EH (cell line): ENCODE measurements around the gene CCDC87.
"Not testable (repeated sequence)": the region's sequence is repeated elsewhere in the genome, so short reads cannot be mapped to it uniquely, and the experiment has no call there.

Experiments used
- DNase-seq: peaks from one replicate; pipeline ENCODE4 v3.0.0-alpha.2; 2015; ENCODE audit warnings: low read depth

Gene CCDC87

DNA sequence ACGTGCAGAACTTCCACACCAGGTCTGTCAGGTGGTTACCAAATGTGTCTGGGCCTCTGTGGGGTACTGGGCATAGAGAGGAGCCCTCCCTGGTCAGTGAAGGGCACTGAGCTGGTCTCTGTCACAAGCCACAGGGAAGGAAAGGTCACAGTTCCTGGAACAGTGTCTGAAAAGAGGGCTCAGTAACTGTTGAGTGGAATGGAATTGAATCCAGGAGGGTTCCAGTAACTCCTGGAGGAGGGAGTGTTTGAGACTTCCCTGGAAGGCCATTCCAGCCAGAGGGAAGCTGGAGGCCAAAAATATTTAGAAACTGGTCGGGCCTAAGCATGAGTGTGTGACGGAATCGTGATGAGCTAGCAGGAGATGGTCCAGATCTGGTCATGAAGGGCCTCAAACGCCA, 38.3 kb downstream of the CCDC87 start:
- DNase-seq = no peak

DNA sequence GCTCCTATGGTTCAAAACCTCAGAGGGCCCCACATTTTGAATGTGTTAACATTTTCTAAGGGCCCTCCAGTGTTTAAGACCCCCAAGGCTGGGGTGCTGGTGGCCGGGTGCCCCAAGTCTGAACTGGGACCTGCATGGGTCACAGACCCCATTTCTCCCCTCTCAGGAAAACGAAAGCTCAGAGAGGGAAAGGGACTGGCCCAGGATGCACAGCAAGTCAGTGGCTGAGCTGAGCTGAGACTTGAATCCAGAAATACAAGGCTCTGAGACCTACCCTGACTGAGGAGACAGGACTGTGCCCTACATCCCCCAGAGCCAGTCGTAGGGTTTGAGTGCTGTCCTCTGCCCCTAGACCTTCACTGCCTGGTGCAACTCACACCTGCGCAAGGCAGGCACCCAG, 42.0 kb downstream of the CCDC87 start:
- DNase-seq = no peak

DNA sequence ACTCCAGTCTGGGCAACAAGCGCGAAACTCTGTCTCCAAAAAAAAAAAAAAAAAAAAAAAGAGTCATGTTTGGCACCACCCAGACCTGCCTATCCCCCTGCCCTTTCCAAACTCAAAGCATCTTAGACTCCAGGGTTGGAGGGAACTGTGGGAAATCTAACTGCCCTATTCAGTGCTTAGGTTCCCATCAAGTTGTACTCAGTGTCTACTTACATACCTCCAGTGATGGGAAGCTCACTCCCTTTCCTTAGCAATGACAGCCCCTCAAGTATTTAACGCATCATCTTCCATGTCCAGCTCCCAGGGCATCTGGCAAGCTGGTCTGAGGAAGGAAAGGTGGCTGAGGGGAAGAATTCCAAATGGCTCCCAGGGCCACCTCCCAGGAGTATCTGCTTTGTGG, 43.2 kb downstream of the CCDC87 start:
- no peak for DNase-seq

DNA sequence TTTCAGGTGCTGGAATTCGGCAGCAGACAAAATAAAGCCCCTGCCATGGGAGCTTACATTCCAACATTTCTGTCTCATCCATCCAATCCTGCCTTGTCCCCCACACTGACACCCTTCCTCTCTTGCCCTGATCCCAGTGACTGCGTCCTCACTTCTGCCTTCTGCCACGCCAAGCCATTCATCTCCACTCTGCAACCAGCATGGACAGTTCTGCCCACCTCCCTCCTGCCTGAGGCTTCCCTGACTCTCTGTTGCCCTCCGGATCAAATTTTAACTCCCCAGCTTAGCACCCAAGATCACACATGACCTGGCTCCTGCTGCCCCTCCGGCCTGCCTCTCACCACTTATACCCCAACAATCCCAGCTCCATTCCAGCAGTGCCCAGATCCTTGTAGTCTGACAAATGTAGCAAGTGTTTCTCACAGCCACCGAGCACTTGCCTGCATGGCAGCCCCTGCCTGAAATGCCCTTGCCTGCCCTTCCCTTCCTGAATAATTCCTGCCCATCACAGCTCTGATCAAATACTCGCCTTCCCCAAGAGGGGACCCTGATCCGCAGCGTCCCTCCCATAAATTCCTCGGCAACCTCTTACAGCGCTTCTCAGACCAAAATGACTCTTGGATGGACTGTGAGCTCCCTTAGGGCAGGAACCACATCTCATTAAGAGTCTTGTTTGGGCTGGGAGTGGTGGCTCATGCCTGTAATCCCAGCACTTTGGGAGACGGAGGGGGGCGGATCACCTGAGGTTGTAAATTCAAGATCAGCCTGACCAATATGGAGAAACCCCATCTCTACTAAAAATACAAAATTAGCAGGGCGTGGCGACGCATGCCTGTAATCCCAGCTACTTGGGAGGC, 43.9 kb downstream of the CCDC87 start:
- no peak for DNase-seq

DNA sequence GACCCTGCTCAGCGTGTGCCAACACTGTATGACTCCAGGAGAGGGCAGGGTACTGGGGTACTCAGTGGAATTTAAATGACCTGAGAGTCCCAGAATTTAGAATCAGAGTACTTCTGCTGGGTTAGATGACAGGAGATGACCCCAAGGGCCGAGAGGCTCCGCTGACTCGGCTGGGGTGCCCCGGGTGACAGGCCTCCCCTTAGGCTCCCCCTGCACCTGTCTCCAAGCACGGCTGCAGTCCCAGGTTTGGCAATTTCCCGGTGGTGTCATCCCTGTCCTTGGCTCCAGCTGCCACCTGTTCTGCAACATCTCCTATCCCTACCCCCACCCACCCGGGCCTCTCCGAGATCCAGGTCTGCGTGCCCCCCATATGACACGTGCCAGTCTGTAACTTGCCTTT, 44.8 kb downstream of the CCDC87 start:
- no peak for DNase-seq

DNA sequence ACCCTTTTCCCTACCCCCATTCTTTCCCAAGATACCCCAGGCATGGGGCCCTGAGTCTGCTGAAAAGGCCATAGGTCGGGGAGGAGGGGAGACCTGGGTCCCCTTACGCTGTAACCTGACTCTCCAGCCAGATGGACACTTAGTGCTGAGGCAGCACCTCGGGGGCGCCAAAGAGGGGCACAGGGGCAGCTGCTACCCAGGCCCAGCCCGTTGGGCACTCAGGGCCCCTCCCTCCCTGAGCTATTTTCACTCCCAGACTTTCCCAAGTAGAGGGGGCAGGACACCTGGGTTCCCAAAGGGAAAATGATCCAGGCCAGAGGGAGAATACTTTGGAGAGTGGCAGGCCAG, 45.2 kb downstream of the CCDC87 start:
- DNase-seq = no peak

DNA sequence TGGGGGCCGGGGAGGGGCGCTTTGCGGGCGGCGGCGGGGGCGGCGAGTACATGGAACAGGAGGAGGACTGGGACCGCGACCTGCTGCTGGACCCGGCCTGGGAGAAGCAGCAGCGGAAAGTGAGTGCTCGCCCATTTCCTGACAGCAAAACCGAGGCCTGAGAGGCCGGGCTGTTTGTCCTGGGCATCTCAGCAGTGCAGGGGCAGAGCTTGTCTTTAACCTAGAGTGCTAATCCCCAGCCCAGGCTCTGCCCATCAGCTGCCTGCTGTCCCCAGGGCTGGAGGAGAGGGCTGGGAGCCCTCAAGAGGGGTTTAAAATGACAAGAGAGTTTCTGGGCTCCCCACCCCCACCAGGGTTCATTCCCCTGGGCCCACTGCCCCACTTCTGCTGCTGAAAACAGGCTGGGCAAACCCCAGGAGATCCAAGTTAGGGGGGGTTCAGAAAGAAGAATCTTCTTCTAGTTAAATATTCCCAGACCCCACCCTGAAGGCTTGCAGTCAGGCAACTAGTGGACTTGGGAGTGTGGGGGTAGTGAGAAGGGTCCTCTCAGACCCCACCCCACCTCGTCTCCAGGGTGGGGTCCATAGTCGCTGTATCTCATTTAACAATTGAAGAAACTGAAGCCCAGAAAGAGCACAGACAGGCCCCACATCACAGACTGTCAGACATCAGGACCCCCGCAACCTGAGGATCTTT, 45.7 kb downstream of the CCDC87 start:
- DNase-seq = no peak

DNA sequence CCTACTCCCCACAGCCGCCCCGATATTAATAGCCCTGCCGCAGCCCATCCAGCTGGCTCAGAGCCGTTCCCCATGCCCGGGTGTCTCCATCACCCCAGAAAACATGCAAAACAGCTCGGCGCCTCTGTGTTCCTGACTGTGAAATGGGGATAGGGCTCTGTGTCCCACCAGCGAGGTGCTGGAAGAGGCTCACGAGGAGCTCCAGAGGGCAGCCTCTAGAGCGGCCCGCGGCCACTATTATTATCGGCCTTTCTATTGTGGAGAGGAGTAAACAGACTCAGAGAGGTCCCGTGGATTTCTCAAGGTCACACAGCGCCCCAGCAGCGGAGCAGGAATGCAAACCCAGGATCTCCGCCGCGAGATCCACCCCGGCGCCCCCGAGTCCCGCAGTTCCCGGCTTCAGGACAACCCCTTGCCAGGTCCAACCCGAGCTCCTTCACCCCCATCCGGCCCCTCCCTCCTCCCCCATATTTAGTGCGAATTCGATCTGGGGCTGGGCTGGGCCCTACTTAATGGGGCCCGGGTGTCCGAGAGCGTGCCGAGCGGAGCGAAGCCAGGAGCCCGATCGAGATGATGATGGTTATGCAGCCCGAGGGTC, 46.4 kb downstream of the CCDC87 start, which contains the start of gene ACTN3:
Gene ACTN3 (plus strand): TSS at position 536 of the 598 bp plus-strand sequence. CDS start 35 bp downstream, at position 571.
- DNase-seq = peak; percentile 63

DNA sequence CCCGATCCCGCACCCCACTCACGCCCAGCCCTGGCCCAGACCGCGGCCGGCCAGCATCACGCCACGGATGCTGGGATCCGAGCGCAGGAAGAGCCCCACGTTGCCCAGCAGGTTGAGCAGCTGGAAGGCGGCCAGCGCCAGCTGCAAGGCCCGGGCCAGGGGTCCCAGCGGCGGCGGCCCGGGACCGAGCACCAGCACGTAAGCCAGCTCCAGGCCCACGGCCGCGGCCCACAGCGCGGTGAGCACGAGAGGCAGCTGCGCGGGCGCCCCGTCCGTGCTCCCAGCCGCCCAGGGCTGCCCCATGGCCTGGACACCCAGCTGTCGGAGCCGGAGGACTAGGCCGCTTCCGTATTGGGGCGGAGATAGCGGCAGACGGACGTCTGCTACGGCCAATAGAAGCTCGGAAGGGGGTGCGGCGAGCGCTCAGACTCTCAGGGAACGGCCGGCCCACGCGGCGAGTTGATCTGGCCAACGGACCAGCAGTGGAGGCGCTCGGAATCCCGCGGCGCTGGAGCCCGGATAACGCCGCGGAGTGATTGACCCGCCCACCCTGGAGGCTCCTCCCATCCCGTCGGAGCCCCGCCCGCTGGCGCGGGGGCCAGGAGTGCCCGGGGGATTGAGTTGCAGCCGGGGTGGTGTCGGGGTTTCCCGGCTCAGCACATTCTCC, 47.0 kb downstream of the CCDC87 start, which contains the start of gene ZDHHC24:
Gene ZDHHC24 (minus strand): TSS at position 348 of the 667 bp plus-strand sequence. CDS start 45 bp downstream, at position 303.
- DNase-seq = peak; percentile 98

DNA sequence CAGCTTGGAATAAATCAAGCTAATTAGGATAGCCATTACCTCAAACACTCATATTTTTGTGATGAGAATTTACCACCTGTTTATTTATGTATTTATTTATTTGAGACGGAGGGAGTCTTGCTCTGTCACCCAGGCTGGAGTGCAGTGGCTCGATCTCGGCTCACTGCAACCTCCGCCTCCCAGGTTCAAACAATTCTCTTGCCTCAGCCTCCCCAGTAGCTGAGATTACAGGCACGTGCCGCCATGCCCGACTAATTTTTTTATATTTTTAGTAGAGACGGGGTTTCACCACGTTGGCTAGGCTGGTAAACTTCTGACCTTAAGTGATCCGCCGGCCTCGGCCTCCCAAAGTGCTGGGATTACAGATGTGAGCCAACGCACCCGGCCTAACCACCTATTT, 47.9 kb downstream of the CCDC87 start:
- DNase-seq = not testable (repeated sequence)

DNA sequence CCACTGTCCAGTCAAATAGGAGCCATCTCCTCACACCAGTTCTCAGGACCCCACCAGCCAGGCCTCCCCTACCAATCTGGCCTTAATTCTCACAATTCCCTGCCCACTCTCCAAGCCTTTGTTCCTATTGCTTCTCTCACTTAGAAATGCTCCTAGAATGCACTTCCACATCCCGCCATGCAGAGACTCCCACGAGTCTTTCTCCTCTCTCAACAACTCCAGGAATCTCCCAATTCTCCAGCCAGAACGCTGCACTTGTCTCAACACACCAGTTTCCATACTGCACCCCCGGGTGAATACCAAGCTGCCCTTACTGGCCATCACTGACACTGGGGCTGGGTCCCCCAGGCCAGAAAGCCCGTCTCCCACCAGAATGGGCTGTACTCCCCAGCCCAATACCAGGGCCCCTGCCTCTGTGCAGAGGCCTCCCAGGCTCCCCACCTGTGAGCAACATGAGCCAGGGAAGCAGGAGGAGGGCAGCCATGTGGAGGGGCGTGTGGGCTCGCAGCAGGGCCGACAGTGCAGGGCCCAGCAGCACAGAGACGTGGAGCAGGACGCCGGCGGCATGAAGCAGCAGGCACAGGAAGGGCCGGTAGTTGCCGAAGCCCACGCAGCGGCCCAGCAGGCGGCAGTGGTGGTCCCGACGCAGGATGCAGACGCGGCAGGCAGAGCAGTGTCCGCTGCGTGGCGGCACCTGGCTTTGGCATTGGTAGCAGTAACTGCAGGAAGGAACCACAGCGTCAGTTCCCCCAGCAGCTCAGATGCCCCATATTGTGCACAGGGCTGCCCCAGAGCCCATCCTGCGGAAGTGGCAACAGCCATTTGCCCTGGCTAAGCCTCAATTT, 49.4 kb downstream of the CCDC87 start:
- DNase-seq = peak; percentile 57

DNA sequence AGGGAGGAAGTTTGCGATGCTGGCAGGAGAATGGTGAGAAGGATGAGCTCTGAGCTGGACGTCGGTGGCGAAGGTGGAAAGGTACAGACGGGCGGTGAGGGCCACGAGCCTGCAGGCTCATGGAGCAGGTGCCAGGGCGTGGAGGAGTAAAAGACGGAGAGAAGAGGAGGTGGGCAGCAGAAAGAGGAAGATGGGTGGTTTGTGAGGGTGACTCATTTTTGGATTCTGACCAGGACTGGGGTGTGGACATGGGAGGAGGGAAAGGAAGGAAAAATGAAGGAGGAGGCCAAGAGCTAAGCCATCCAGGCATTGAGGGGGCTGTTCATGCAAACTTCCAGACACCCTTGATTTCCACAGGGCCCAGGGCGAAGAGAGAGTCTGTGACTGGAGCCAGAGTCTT, 50.5 kb downstream of the CCDC87 start:
- peak; percentile 42 for DNase-seq

DNA sequence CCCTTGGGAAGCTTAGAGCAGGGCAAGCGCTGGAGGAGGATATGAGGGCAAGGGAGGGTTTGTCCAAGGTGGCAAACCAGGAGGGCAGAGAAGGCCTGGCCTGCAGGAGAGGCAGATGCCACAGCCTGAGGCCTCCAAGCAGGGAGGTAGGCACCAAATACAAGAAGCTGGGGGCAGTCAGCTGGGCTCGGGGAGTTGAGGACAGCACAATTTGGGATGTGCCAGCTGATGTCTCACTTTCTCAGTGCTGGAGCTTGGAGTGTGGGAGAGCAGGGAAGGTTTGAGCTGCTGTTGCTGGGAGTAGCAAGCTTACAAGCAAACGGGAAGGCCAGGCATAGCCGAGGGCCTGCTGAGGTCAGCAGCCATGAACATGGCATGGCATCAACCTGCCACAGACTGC, 51.0 kb downstream of the CCDC87 start:
- no peak for DNase-seq

DNA sequence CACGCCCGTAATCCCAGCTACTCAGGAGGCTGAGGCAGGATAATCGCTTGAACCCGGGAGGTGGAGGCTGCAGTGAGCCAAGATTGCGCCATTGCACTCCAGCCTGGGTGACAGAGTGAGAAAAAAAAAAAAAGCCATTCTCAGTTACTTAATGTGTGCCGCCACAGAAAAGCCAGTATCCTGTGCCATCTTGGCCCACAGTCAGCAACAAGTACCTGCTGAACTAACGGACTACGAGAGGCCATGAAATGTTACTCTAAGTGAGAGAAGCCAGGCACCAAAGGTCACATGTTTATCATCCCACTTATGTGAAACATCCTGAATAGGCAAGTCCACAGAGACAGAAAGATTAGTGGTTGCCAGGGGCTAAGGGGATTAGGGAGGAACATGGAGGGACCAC, 52.3 kb downstream of the CCDC87 start:
- not testable (repeated sequence) for DNase-seq
